ENCODE measurements around the gene EGFR.

Gene EGFR

DNA sequence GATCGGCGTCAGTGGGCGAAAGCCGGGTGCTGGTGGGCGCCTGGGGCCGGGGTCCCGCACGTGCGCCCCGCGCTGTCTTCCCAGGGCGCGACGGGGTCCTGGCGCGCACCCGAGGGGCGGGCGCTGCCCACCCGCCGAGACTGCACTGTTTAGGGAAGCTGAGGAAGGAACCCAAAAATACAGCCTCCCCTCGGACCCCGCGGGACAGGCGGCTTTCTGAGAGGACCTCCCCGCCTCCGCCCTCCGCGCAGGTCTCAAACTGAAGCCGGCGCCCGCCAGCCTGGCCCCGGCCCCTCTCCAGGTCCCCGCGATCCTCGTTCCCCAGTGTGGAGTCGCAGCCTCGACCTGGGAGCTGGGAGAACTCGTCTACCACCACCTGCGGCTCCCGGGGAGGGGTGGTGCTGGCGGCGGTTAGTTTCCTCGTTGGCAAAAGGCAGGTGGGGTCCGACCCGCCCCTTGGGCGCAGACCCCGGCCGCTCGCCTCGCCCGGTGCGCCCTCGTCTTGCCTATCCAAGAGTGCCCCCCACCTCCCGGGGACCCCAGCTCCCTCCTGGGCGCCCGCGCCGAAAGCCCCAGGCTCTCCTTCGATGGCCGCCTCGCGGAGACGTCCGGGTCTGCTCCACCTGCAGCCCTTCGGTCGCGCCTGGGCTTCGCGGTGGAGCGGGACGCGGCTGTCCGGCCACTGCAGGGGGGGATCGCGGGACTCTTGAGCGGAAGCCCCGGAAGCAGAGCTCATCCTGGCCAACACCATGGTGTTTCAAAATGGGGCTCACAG lies 1.1 kb downstream of the EGFR start:
- Histone ChIP-seq H3K9ac (ENCODE audit: low read length) (no peak overlapping the region), H3K9me2 (ENCODE audit: low read depth, low read length) (no peaks in the 10 kb centered on the region), H3K79me2 (ENCODE audit: insufficient read depth, low read length) (no peaks in the 10 kb centered on the region), H3K9me3 (ENCODE audit: low read length) (no peaks in the 10 kb centered on the region), H3F3A (ENCODE audit: insufficient read depth, low read length) (no peaks in the 10 kb centered on the region), H3K4me1 (ENCODE audit: insufficient read depth, low read length, severe bottlenecking) (no peaks in the 10 kb centered on the region), H3K27ac (ENCODE audit: low read depth, low read length, poor library complexity, severe bottlenecking) (no peak overlapping the region), H2AFZ (ENCODE audit: low read length) (no peak overlapping the region), H3K27me3 (ENCODE audit: insufficient read depth, low read length) (no peaks in the 10 kb centered on the region), H3K4me3 (ENCODE audit: low read depth, low read length, poor library complexity, severe bottlenecking) (no peak overlapping the region), H3K36me3 (ENCODE audit: insufficient read depth, low read length) (no peaks in the 10 kb centered on the region), H3K4me2 (ENCODE audit: low read length) (no peak overlapping the region), H4K20me1 (ENCODE audit: insufficient read depth, low read length) (no peaks in the 10 kb centered on the region)
- TF ChIP-seq CTCF (IDR thresholded peaks at IDR 0.05; ENCODE audit: low read length) (no peak), EZH2 (IDR thresholded peaks at IDR 0.05; ENCODE audit: borderline replicate concordance, low read length) (no peak)

- no peaks in the 10 kb centered on the region for H3K36me3 ChIP-seq (ENCODE audit: insufficient read depth, low read length)
- no peaks in the 10 kb centered on the region for H3K9me2 ChIP-seq (ENCODE audit: low read depth, low read length)
- H3K27me3 ChIP-seq (ENCODE audit: insufficient read depth, low read length), result no peaks in the 10 kb centered on the region
- H3K9ac ChIP-seq (ENCODE audit: low read length), result no peak overlapping the region
- H3K4me3 ChIP-seq (ENCODE audit: low read depth, low read length, poor library complexity, severe bottlenecking), result no peak overlapping the region
- no peaks in the 10 kb centered on the region for H3K9me3 ChIP-seq (ENCODE audit: low read length)
- H3K79me2 ChIP-seq (ENCODE audit: insufficient read depth, low read length), result no peaks in the 10 kb centered on the region
- no peak overlapping the region for H3K4me2 ChIP-seq (ENCODE audit: low read length)
- H3K27ac ChIP-seq (ENCODE audit: low read depth, low read length, poor library complexity, severe bottlenecking), result no peak overlapping the region
- no peaks in the 10 kb centered on the region for H3K4me1 ChIP-seq (ENCODE audit: insufficient read depth, low read length, severe bottlenecking)
- no peaks in the 10 kb centered on the region for H3F3A ChIP-seq (ENCODE audit: insufficient read depth, low read length)
- H2AFZ ChIP-seq (ENCODE audit: low read length), result no peak overlapping the region
- no peak for TF ChIP-seq EZH2 (IDR thresholded peaks at IDR 0.05; ENCODE audit: borderline replicate concordance, low read length)
- TF ChIP-seq CTCF (IDR thresholded peaks at IDR 0.05; ENCODE audit: low read length), result no peak
- H4K20me1 ChIP-seq (ENCODE audit: insufficient read depth, low read length), result no peaks in the 10 kb centered on the region
These were observed 1.7 kb downstream of the EGFR start for GRCh38 chr7:55020466-55020871.

DNA sequence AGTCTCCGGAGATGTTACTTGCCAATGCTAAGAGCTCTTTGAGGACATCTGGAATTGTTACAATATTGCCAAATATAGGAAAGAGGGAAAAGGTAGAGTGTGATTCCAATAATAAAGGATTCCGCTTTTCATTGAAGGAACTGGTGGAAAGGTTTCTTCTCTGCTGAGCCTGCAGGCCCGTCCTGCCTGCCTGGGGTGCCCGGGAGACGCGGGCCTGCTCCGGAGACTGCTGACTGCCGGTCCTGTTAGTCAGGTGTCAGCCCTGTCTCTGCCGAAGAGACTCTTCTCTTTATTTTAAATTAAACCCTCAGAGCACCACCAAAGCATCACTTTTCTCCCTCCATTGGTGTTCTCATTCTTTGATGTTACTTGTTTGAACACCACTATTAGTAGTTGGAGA lies 2.2 kb downstream of the EGFR start:
- Histone ChIP-seq H3K79me2 (ENCODE audit: insufficient read depth, low read length) (no peaks in the 10 kb centered on the region), H3K36me3 (ENCODE audit: insufficient read depth, low read length) (no peaks in the 10 kb centered on the region), H3K4me1 (ENCODE audit: insufficient read depth, low read length, severe bottlenecking) (no peaks in the 10 kb centered on the region), H4K20me1 (ENCODE audit: insufficient read depth, low read length) (no peaks in the 10 kb centered on the region), H3K9ac (ENCODE audit: low read length) (no peak overlapping the region), H3F3A (ENCODE audit: insufficient read depth, low read length) (no peaks in the 10 kb centered on the region), H3K9me3 (ENCODE audit: low read length) (no peaks in the 10 kb centered on the region), H3K27ac (ENCODE audit: low read depth, low read length, poor library complexity, severe bottlenecking) (no peak overlapping the region), H3K27me3 (ENCODE audit: insufficient read depth, low read length) (no peaks in the 10 kb centered on the region), H3K4me2 (ENCODE audit: low read length) (no peak overlapping the region), H3K9me2 (ENCODE audit: low read depth, low read length) (no peaks in the 10 kb centered on the region), H2AFZ (ENCODE audit: low read length) (no peak overlapping the region), H3K4me3 (ENCODE audit: low read depth, low read length, poor library complexity, severe bottlenecking) (no peak overlapping the region)
- TF ChIP-seq EZH2 (IDR thresholded peaks at IDR 0.05; ENCODE audit: borderline replicate concordance, low read length) (no peak), CTCF (IDR thresholded peaks at IDR 0.05; ENCODE audit: low read length) (no peak)

Data from OCI-LY1 (cell line).